Keratinocyte (primary cell): ENCODE data around the gene HORMAD2. TPM values are rescaled to one million over a fixed set of nuclear protein-coding genes. Genes with fewer than 3 reads are reported as not detected.

Experiments
- DNase-seq: peaks from one replicate; pipeline ENCODE4 v3.0.0-alpha.2; 2011; ENCODE audit warnings: low read depth, missing footprints, low spot score
- FAIRE-seq: peaks from 2 replicates; lab custom pipeline; 2011; peaks lifted over from hg19 to GRCh38; lab: Jason Lieb, UNC
- H2AFZ ChIP-seq: 2 replicates; pipeline ENCODE4 v1.6.0; 2012; ENCODE audit warnings: low read length, control low read depth, inconsistent platforms; ENCODE audit not compliant: control insufficient read depth
- H3K27ac ChIP-seq: 2 replicates; pipeline ENCODE4 v1.5.1; 2011; ENCODE audit warnings: low read length; ENCODE audit not compliant: control insufficient read depth, insufficient read depth
- H3K27me3 ChIP-seq: 3 replicates; pipeline ENCODE4 v1.6.0; 2011; ENCODE audit warnings: low read length; ENCODE audit not compliant: control insufficient read depth, insufficient read depth; ENCODE audit errors: extremely low read depth
- H3K36me3 ChIP-seq, 2 experiments: 2 replicates in 1 of 2; 3 replicates in 1 of 2; pipeline ENCODE4 v1.5.1; 2011; ENCODE audit warnings: low read length in 2 of 2, mild to moderate bottlenecking in 1 of 2; ENCODE audit not compliant: control insufficient read depth in 2 of 2, insufficient read depth in 2 of 2; ENCODE audit errors: extremely low read depth in 1 of 2
- H3K4me1 ChIP-seq: 3 replicates; pipeline ENCODE4 v1.5.1; 2011; ENCODE audit warnings: low read length; ENCODE audit not compliant: control insufficient read depth, insufficient read depth; ENCODE audit errors: extremely low read depth
- H3K4me2 ChIP-seq: 3 replicates; pipeline ENCODE4 v1.6.0; 2011; ENCODE audit warnings: low read depth, low read length; ENCODE audit not compliant: control insufficient read depth, insufficient read depth; ENCODE audit errors: extremely low read depth
- H3K4me3 ChIP-seq, 3 experiments: fragments of 200-600 bp in 1 of 3; sonication (generic) in 1 of 3; 2 replicates in 2 of 3; 3 replicates in 1 of 3; pipeline ENCODE4 v1.5.1; 2011 to 2016; ENCODE audit warnings: low read length in 3 of 3, mild to moderate bottlenecking in 3 of 3, control low read depth in 2 of 3, inconsistent platforms in 1 of 3, low read depth in 1 of 3, mixed read lengths in 1 of 3, mixed run types in 1 of 3, moderate library complexity in 1 of 3; ENCODE audit not compliant: control insufficient read depth in 2 of 3, insufficient read depth in 2 of 3; ENCODE audit errors: extremely low read depth in 1 of 3
- H3K79me2 ChIP-seq: 2 replicates; pipeline ENCODE4 v1.6.0; 2012; ENCODE audit warnings: low read length; ENCODE audit not compliant: control insufficient read depth, insufficient read depth
- H3K9ac ChIP-seq: 3 replicates; pipeline ENCODE4 v1.6.0; 2011; ENCODE audit warnings: low read length; ENCODE audit not compliant: control insufficient read depth, insufficient read depth; ENCODE audit errors: extremely low read depth
- H3K9me1 ChIP-seq: 3 replicates; pipeline ENCODE4 v1.6.0; 2011; ENCODE audit warnings: low read length; ENCODE audit not compliant: control insufficient read depth, insufficient read depth; ENCODE audit errors: extremely low read depth
- H3K9me3 ChIP-seq: 2 replicates; pipeline ENCODE4 v1.5.1; 2012; ENCODE audit warnings: low read depth, low read length; ENCODE audit not compliant: control insufficient read depth
- H4K20me1 ChIP-seq: 3 replicates; pipeline ENCODE4 v1.6.0; 2011; ENCODE audit warnings: low read length; ENCODE audit not compliant: control insufficient read depth, insufficient read depth; ENCODE audit errors: extremely low read depth
- CTCF ChIP-seq, 3 experiments: IDR thresholded peaks in 1 of 3; conservative IDR thresholded peaks in 1 of 3; optimal IDR thresholded peaks in 1 of 3; 2 replicates in 2 of 3; 3 replicates in 1 of 3; pipeline versions ENCODE3 to v1.5.1; 2011; ENCODE audit warnings: low read length in 3 of 3, mild to moderate bottlenecking in 3 of 3, moderate library complexity in 2 of 3, control low read depth in 1 of 3, inconsistent platforms in 1 of 3; ENCODE audit not compliant: insufficient read depth in 2 of 3; ENCODE audit errors: extremely low read depth in 1 of 3
- EZH2 ChIP-seq: IDR thresholded peaks from one replicate; pipeline ENCODE4 v1.6.1; 2012; ENCODE audit warnings: inconsistent platforms, mild to moderate bottlenecking, low read length, moderate library complexity
- dilution Hi-C: fragments of 300-500 bp; cut with MboI; formaldehyde crosslinking; loops from one replicate; pipeline ENCODE4 v1.7.0; 2020; ENCODE audit warnings: low sequenced_read_pairs; ENCODE audit not compliant: extremely low pct_ligation_motif_present
- polyA plus RNA-seq, 5 experiments: library from polyadenylated mRNA; depleted of rRNA in 3 of 5; stranded (reverse) in 3 of 5; stranded (forward) in 1 of 5; unstranded in 1 of 5; fragments of >200 nt; gene quantifications; 1 replicate in 1 of 5; 2 replicates in 3 of 5; 3 replicates in 1 of 5; pipeline versions ENCODE4 v1.2.1 to v1.2.3, GENCODE V29; 2011 to 2012; ENCODE audit warnings: missing spikeins in 2 of 5, low read depth in 1 of 5, low replicate concordance in 1 of 5

The HORMAD2 gene
- polyA plus RNA-seq, 1 donor (not counting 4 experiments of a cell fraction or from before 2014, with no cell fraction given) = not detected

DNA sequence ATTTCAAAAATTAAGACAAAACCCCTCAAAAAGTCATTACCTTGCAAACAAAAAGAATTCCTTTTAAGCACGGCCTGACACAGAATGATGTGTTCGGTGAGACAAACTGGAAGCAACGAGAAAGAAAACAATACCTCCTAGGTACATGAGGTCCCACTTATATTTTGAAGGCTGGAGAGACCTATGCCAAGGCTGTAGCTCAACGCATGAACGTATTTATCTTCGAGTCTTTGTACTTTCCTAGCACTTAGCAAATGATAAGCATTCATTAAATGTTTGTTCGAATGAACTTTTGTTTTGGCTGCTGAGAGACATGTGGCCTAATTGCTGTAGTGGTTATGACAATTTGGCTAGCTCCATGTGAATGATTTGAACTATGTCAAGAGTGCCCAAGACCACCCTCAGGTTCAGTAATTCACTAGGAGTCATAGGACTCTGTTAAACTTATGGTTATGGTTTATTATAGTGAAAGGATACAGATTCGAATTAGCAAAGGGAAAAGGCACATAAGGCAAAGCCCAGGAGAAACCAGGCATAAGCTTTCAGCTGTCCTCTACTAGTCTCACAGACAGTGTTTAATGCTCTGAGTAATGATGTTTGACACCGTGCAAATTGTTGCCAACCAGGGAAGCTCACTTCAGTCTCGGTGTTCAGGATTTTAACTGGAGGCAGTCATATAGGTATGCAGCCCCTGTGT, 26.0 kb upstream of the HORMAD2 start:
- TF ChIP-seq EZH2 (no peak), CTCF (optimal IDR thresholded peaks at IDR 0.05 in 1 of 3, IDR thresholded peaks at IDR 0.05 in 1 of 3, conservative IDR thresholded peaks at IDR 0.05 in 1 of 3; ENCODE audit: extremely low read depth in 1 of 3, insufficient read depth in 2 of 3, low read length in 3 of 3) (no peak)
- H3K9me3 ChIP-seq = no peaks in the 10 kb centered on the region
- FAIRE-seq (no peak), DNase-seq (no peak)
- H3K27me3 ChIP-seq = no peaks in the 10 kb centered on the region
- H3K9me1 ChIP-seq = no peaks in the 10 kb centered on the region
- no peaks in the 10 kb centered on the region for H3K36me3 ChIP-seq
- H3K4me3 ChIP-seq = no peak overlapping the region
- H3K9ac ChIP-seq = no peak overlapping the region
- H4K20me1 ChIP-seq = no peaks in the 10 kb centered on the region
- H3K79me2 ChIP-seq = no peaks in the 10 kb centered on the region
- no peak overlapping the region for H3K4me2 ChIP-seq
- no peak overlapping the region for H3K27ac ChIP-seq
- peaks cover 3% of the 10 kb centered on the region for H3K4me1 ChIP-seq
- dilution Hi-C loops = no loop called here
- H2AFZ ChIP-seq = no peak overlapping the region

GRCh38 chr22:30054764-30055069, 25.5 kb upstream of the HORMAD2 start:
- Histone ChIP-seq H3K36me3 (no peaks in the 10 kb centered on the region), H2AFZ (no peak overlapping the region), H3K9ac (no peak overlapping the region), H3K27ac (no peak overlapping the region), H3K4me2 (no peak overlapping the region), H4K20me1 (no peaks in the 10 kb centered on the region), H3K79me2 (no peaks in the 10 kb centered on the region), H3K4me1 (peaks cover 6% of the 10 kb centered on the region), H3K4me3 (no peak overlapping the region), H3K9me3 (no peaks in the 10 kb centered on the region), H3K27me3 (no peaks in the 10 kb centered on the region), H3K9me1 (no peaks in the 10 kb centered on the region)
- TF ChIP-seq CTCF (optimal IDR thresholded peaks at IDR 0.05 in 1 of 3, IDR thresholded peaks at IDR 0.05 in 1 of 3, conservative IDR thresholded peaks at IDR 0.05 in 1 of 3; ENCODE audit: extremely low read depth in 1 of 3, insufficient read depth in 2 of 3, low read length in 3 of 3) (no peak), EZH2 (no peak)
- DNase-seq (no peak), FAIRE-seq (no peak)
- dilution Hi-C loops = no loop called here
